Mucosa of stomach (tissue), 1 donor: ENCODE data around the gene E4F1.

ENCODE experiments used
- H3K27me3 ChIP-seq: one replicate; pipeline ENCODE4 v1.7.0; 2013; ENCODE audit warnings: mild to moderate bottlenecking, low read length; ENCODE audit not compliant: control insufficient read depth, insufficient read depth
- H3K36me3 ChIP-seq: one replicate; pipeline ENCODE4 v1.7.0; 2013; ENCODE audit warnings: low read length; ENCODE audit not compliant: control insufficient read depth, insufficient read depth
- H3K4me1 ChIP-seq: one replicate; pipeline ENCODE4 v1.7.0; 2013; ENCODE audit warnings: mild to moderate bottlenecking, low read length; ENCODE audit not compliant: control insufficient read depth, insufficient read depth
- H3K4me3 ChIP-seq: one replicate; pipeline ENCODE4 v1.7.0; 2013; ENCODE audit warnings: low read length
- H3K9ac ChIP-seq: one replicate; pipeline ENCODE4 v1.7.0; 2013; ENCODE audit warnings: mild to moderate bottlenecking, low read length, moderate library complexity
- H3K9me3 ChIP-seq: one replicate; pipeline ENCODE4 v1.7.0; 2013; ENCODE audit warnings: mild to moderate bottlenecking, low read length, moderate library complexity; ENCODE audit not compliant: control insufficient read depth
- donor health status: Pancreatic carcinoma.

Gene E4F1

DNA sequence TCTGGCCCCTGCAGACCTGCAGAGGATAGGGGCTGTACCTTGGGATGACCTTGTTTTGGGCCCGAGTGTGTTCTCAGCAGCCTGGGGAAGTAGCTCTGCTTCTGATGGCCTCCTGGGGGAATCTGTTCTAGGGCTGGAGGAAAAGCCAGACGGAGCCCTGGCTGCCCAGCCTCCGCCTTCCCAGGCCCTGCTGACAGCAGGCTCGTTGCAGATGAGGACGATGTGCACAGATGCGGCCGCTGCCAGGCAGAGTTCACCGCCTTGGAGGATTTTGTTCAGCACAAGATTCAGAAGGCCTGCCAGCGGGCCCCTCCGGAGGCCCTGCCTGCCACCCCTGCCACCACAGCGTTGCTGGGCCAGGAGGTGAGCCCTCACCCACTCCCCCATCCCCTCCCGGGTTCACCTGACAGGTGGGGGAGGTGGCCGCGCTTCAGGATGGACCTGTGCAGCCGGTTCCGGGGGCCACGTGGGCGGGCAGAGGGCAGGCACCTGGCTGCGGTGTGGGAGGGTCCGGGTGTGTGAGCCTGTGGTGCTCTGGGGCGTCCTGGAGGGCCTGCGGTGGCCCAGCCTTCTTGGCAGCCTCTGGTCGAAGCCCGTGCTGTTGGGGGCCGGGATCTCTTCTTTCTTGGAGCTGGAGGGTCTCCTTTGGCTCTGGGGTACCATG lies 4.9 kb downstream of the E4F1 start:
- H3K9ac ChIP-seq: no peak overlapping the region
- H3K4me1 ChIP-seq: peaks cover 25% of the 10 kb centered on the region
- no peaks in the 10 kb centered on the region for H3K27me3 ChIP-seq
- H3K36me3 ChIP-seq: peaks cover 3% of the 10 kb centered on the region
- H3K4me3 ChIP-seq: no peak overlapping the region
- H3K9me3 ChIP-seq: no peaks in the 10 kb centered on the region

DNA sequence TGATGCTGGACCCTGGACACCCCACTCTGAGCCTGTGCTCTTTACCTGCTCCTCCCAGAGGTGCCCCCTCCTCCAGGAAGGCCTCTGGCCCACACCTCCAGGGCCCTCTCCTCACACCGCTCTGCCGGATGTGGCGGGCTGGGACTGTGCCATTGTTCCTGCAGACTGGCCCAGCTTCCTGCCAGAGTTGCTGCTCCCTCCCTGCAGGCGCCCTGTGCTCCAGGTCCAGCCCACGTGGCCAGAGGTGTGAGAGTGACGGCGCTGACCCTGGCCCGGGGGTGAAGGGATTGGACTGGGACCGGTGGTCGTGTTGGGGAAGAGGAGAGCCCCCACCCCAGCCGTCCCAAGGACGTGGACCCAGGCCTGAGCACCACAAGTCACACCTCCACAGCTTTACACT lies 5.7 kb downstream of the E4F1 start:
- Histone ChIP-seq H3K4me3 (no peak overlapping the region), H3K9ac (no peak overlapping the region), H3K27me3 (no peaks in the 10 kb centered on the region), H3K4me1 (peaks cover 24% of the 10 kb centered on the region), H3K9me3 (no peaks in the 10 kb centered on the region), H3K36me3 (peaks cover 3% of the 10 kb centered on the region)

DNA sequence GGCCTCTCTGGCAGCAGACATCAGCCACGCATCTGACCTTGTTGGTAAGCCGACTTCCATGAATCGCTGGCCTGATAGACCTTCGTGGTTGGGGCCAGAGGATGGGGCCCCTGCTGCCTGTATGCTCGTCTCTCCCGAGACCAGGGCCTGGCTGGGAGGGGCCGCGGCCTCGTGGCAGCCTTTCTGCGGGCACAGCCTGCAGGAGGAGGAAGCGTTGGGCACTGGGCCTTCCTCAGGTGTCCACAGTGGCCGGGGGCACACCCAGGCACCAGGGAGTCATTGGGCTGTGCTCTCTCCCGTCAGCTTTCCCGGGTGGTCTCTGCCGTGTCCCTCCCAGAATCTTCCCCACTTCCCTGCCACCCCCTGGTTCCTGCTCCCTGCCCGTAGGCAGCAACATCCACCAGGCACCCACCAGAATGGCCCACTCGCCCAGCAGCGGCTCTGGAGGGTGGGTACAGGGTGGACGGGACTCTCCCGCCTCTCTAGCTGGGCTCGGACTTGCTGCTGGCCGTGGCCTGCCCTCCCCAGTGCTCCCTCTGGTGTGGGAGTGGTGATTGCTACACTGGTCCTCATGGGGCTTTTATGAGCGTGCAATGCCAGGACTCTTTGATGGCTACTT lies 6.3 kb downstream of the E4F1 start:
- Histone ChIP-seq H3K27me3 (no peaks in the 10 kb centered on the region), H3K4me1 (peaks cover 19% of the 10 kb centered on the region), H3K4me3 (no peak overlapping the region), H3K9me3 (no peaks in the 10 kb centered on the region), H3K9ac (no peak overlapping the region), H3K36me3 (peaks cover 3% of the 10 kb centered on the region)

DNA sequence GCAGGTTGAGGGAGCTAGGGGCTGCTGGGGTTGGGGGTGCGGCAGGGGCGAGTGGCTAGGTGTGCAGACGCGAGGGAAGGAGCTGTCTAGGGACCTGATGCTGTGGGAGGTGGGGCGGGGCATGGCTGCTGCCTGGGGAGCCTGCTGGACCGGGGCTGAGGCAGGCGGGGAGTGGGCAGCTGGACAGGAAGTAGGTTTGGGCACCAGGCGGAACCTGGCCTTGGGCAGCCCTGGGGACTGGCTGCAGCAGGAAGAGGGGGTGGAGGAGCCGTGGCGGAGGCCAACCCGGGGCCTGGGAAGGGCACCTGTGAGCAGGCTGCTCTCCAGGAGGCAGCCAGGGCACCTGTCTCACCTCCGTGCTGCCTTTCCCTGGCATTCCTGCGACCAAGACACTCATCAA lies 7.0 kb downstream of the E4F1 start:
- Histone ChIP-seq H3K36me3 (peaks cover 4% of the 10 kb centered on the region), H3K9ac (no peak overlapping the region), H3K4me1 (peaks cover 15% of the 10 kb centered on the region), H3K27me3 (no peaks in the 10 kb centered on the region), H3K9me3 (no peaks in the 10 kb centered on the region), H3K4me3 (no peak overlapping the region)

DNA sequence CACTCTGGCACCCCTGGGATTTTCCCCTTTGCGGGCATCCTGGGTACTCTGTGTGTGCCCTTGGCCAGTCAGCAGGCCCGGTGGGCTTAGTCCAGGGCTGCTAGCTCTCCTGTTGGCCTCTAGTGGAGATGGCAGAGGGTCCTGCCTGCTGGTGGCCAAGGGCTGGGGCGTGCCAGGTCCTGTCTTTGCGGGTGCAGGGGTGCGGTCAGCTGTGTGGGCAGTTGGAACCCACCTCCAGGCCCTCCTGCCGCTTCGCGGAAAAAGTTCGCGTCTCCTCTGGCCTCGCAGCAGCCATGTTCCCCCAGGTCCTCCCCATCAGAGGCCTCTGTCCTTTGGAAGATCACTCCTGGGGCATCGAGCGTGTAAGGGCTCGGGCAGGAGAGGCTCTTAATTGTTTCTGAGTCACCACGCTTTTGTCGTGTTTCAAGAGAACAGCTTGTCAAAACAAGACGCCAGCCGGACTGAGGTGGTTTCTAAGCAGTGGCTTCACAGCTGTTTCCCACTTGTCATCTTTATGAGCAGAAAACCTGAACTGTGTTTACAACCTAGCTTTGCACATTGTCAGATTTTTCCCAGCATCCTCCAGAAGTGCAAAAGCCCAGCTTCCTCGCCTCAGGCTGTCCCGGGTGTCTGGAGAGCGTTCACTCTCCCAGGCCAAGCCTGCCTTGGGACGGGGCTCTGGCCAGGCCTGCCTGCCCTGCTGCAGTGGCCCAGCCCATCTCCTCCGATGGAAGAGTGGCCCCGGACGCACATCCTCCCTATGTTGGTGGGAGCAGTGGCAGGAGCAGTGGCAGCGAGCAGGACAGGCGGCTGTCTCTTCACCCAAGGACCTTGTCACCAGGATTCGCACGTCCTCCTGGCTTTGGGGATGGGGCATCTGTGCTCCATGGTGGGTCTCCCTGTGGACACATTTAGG lies 7.9 kb downstream of the E4F1 start:
- H3K4me1 ChIP-seq: peaks cover 11% of the 10 kb centered on the region
- H3K36me3 ChIP-seq: peaks cover 8% of the 10 kb centered on the region
- H3K4me3 ChIP-seq: no peak overlapping the region
- no peaks in the 10 kb centered on the region for H3K9me3 ChIP-seq
- peaks cover 6% of the 10 kb centered on the region for H3K27me3 ChIP-seq
- H3K9ac ChIP-seq: no peak overlapping the region

DNA sequence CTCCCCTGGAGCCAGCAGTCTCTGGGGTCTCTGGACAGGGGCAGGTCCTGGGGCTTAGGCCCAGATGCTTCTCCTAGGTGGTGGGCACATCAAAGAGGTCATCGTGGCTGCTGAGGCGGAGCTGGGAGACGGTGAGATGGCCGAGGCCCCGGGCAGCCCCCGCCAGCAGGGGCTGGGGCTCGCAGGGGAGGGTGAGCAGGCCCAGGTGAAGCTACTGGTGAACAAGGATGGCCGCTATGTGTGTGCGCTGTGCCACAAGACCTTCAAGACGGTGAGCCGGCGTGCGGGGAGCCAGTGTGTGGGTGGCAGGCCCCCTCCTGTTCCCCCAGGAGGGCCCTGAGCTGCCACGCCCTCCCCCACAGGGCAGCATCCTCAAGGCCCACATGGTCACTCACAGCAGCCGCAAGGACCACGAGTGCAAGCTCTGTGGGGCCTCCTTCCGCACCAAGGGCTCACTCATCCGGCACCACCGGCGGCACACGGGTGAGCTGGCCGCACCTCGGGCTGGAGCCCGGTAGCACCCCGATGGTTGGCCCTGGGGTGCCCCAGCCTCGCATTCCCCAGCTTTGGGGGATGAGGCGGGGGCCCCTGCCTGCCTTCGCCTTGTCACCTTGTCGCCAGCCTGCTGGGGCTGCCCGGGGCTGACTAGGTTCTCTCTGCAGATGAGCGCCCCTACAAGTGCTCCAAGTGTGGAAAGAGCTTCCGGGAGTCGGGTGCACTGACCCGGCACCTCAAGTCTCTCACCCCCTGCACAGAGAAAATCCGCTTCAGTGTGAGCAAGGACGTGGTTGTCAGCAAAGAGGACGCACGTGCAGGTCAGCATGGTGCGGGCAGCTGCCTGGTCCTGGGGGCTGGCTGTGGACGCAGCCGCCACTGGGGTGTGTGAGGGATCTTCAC lies 9.0 kb downstream of the E4F1 start:
- no peak overlapping the region for H3K4me3 ChIP-seq
- peaks cover 8% of the 10 kb centered on the region for H3K36me3 ChIP-seq
- H3K9me3 ChIP-seq: no peaks in the 10 kb centered on the region
- no peak overlapping the region for H3K9ac ChIP-seq
- H3K4me1 ChIP-seq: peaks cover 15% of the 10 kb centered on the region
- peaks cover 16% of the 10 kb centered on the region for H3K27me3 ChIP-seq

DNA sequence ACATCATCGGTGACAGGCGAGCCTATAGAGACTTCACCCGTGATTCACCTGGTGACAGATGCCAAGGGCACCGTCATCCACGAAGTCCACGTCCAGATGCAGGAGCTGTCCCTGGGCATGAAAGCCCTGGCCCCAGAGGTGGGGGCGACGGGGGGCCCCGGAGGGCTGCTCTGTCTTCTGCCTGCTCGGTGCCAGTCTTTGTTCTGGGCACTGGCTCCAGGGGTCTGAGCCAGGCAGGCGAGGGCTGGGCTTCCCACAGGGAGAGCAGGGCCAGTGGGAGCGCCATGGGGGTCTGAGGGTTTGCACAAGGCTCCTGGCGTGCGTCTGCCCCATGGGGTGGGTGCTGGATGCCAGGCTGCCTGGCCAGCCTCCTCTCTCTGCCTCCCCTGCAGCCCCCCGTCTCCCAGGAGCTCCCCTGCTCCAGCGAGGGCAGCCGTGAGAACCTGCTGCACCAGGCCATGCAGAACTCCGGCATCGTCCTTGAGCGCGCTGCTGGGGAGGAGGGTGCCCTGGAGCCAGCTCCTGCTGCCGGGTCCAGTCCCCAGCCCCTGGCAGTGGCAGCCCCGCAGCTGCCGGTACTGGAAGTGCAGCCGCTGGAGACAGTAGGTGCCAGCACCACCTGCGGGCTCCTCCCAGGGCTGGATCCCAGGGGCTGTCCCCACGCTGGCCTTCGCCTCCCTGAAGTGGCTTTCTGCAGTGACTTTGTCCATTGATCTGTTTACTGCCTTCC lies 9.8 kb downstream of the E4F1 start:
- Histone ChIP-seq H3K4me3 (no peak overlapping the region), H3K9ac (no peak overlapping the region), H3K27me3 (peaks cover 25% of the 10 kb centered on the region), H3K9me3 (no peaks in the 10 kb centered on the region), H3K36me3 (peaks cover 8% of the 10 kb centered on the region), H3K4me1 (peaks cover 21% of the 10 kb centered on the region)

DNA sequence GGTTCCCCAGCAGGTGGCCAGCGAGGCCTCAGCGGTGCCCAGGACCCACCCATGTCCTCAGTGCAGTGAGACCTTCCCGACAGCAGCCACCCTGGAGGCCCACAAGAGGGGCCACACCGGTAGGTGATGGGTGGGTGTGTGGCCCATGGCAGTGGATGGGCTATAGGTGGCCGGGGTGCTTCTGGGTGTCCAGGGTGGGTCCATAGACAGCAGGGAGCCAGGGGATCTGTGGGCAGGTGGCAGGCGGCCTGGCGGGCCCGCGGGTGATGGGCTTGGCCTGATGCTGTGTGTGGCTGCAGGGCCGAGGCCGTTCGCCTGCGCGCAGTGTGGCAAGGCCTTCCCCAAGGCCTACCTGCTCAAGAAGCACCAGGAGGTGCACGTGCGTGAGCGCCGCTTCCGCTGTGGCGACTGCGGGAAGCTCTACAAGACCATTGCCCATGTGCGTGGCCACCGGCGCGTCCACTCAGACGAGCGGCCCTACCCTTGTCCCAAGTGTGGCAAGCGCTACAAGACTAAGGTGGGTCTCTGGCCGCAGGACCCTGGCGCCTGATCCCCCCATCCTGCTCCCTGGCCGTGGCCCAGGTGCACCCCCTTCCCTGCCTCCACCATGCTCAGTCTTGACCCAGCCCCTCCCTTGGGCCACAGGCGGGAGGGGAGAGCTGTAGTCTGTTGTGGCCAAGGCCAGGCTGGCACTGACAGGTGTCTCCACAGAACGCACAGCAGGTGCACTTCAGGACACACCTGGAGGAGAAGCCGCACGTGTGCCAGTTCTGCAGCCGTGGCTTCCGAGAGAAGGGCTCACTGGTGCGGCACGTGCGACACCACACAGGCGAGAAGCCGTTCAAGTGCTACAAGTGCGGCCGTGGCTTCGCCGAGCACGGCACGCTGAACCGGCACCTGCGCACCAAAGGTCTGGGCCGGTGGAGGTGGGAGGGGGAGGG lies 10.8 kb downstream of the E4F1 start:
- H3K4me1 ChIP-seq: peaks cover 25% of the 10 kb centered on the region
- H3K36me3 ChIP-seq: peaks cover 8% of the 10 kb centered on the region
- H3K27me3 ChIP-seq: peaks cover 27% of the 10 kb centered on the region
- no peak overlapping the region for H3K4me3 ChIP-seq
- H3K9me3 ChIP-seq: no peaks in the 10 kb centered on the region
- no peak overlapping the region for H3K9ac ChIP-seq

DNA sequence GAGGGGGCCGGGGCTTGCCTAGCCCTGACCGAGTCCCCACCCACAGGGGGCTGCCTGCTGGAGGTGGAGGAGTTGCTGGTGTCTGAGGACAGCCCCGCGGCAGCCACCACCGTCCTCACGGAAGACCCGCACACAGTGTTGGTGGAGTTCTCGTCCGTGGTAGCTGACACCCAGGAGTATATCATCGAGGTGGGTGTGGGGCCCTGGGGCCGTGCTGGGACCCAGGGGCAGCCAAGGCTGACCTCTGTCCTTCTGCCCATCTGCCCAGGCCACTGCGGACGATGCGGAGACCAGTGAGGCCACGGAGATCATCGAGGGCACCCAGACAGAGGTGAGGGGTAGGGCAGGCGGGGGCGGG lies 11.4 kb downstream of the E4F1 start:
- Histone ChIP-seq H3K4me1 (peaks cover 25% of the 10 kb centered on the region), H3K27me3 (peaks cover 27% of the 10 kb centered on the region), H3K9ac (no peak overlapping the region), H3K9me3 (no peaks in the 10 kb centered on the region), H3K4me3 (no peak overlapping the region), H3K36me3 (peaks cover 8% of the 10 kb centered on the region)

DNA sequence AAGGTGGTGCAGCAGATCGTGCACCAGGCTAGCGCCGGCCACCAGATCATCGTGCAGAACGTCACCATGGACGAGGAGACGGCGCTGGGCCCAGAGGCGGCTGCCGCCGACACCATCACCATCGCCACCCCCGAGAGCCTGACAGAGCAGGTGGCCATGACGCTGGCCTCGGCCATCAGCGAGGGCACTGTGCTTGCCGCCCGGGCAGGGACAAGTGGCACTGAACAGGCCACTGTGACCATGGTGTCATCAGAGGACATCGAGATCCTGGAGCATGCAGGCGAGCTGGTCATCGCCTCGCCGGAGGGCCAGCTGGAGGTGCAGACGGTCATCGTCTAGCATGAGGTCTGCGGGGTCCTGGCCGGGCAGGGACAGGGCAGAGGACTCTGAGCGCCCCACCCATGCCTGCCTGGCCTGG lies 11.9 kb downstream of the E4F1 start:
- Histone ChIP-seq H3K9ac (no peak overlapping the region), H3K4me3 (no peak overlapping the region), H3K9me3 (no peaks in the 10 kb centered on the region), H3K4me1 (peaks cover 25% of the 10 kb centered on the region), H3K27me3 (peaks cover 27% of the 10 kb centered on the region), H3K36me3 (peaks cover 5% of the 10 kb centered on the region)
